GM18511 (cell line): ENCODE results near the gene HCFC1R1.

Experiments
- ATAC-seq: cut with Tn5 transposase; IDR thresholded peaks from one replicate; pipeline ENCODE4 v1.9.1; 2021; ENCODE audit warnings: mild to moderate bottlenecking, moderate library complexity; ENCODE audit not compliant: unreplicated experiment

HCFC1R1 gene

GRCh38 chr16:3035972-3036725, 12.4 kb upstream of the HCFC1R1 start:
- no peak for ATAC-seq

GRCh38 chr16:3035289-3035971, 11.7 kb upstream of the HCFC1R1 start:
- no peak for ATAC-seq

GRCh38 chr16:3032624-3033023, 8.9 kb upstream of the HCFC1R1 start:
- no peak for ATAC-seq

GRCh38 chr16:3030222-3031212, 6.8 kb upstream of the HCFC1R1 start:
- no peak for ATAC-seq

GRCh38 chr16:3029491-3030221, 5.9 kb upstream of the HCFC1R1 start:
- no peak for ATAC-seq

GRCh38 chr16:3028716-3029319, 5.1 kb upstream of the HCFC1R1 start:
- ATAC-seq, result no peak

GRCh38 chr16:3027983-3028715, 4.4 kb upstream of the HCFC1R1 start:
- ATAC-seq, result no peak

GRCh38 chr16:3027489-3027795, 3.7 kb upstream of the HCFC1R1 start:
- no peak for ATAC-seq

- no peak for ATAC-seq
Measured at GRCh38 chr16:3026609-3027488, 3.1 kb upstream of the HCFC1R1 start.

GRCh38 chr16:3026003-3026378, 2.2 kb upstream of the HCFC1R1 start:
- ATAC-seq, result no peak

GRCh38 chr16:3025032-3026002, 1.6 kb upstream of the HCFC1R1 start:
- ATAC-seq, result no peak

GRCh38 chr16:3023415-3023668, 400 bp downstream of the HCFC1R1 start:
- no peak for ATAC-seq

- no peak for ATAC-seq
Measured at GRCh38 chr16:3022684-3023414, 893 bp downstream of the HCFC1R1 start.

GRCh38 chr16:3022208-3022683, 1.5 kb downstream of the HCFC1R1 start:
- no peak for ATAC-seq

GRCh38 chr16:3021449-3022207, 2.1 kb downstream of the HCFC1R1 start:
- ATAC-seq, result no peak
